Endothelial cell of umbilical vein (primary cell): Measurements from ENCODE around the gene SLC1A3. TPM values are rescaled to one million over a fixed set of nuclear protein-coding genes. Genes with fewer than 3 reads are reported as not detected.

Source experiments
- BruUV-seq: library from RNA; stranded (reverse); fragments of 400-500 nt; replicated peaks from 2 replicates; lab custom pipeline; 2021; lab: Mats Ljungman, UMichigan
- CTCF ChIA-PET: fragments of 300-600, 350-600 bp; sonication (Branson Sonifier 250); formaldehyde crosslinking; loops from one replicate; lab custom pipeline; 2021; ENCODE audit warnings: antibody characterized with exemption, inconsistent platforms; lab: Charles Lee
- POLR2A ChIA-PET: fragments of 300-600, 350-600 bp; sonication (Branson Sonifier 250); formaldehyde crosslinking; loops from one replicate; lab custom pipeline; 2021; ENCODE audit warnings: antibody characterized with exemption, inconsistent platforms; lab: Charles Lee
- DNase-seq: peaks from one replicate; pipeline ENCODE4 v3.0.0-alpha.2; 2011; ENCODE audit warnings: low read depth, low spot score
- FAIRE-seq: peaks from 2 replicates; lab custom pipeline; 2011; peaks lifted over from hg19 to GRCh38; lab: Jason Lieb, UNC
- H2AFZ ChIP-seq: 2 replicates; pipeline ENCODE4 v1.6.0; 2012; ENCODE audit warnings: low read depth, low read length, control low read depth, inconsistent platforms
- H3K27ac ChIP-seq: 2 replicates; pipeline ENCODE4 v1.5.1; 2011; ENCODE audit warnings: low read depth, mild to moderate bottlenecking, control low read depth, low read length, moderate library complexity; ENCODE audit not compliant: insufficient read depth
- H3K27me3 ChIP-seq, 2 experiments: 2 replicates each; pipeline versions ENCODE4 v1.6.0 to v1.6.1; 2011; ENCODE audit warnings: low read length in 2 of 2, mixed read lengths in 1 of 2; ENCODE audit not compliant: control insufficient read depth in 2 of 2, insufficient read depth in 2 of 2
- H3K36me3 ChIP-seq, 2 experiments: 2 replicates in 1 of 2; 3 replicates in 1 of 2; pipeline ENCODE4 v1.5.1; 2011; ENCODE audit warnings: low read length in 2 of 2, mild to moderate bottlenecking in 1 of 2, moderate library complexity in 1 of 2; ENCODE audit not compliant: control insufficient read depth in 2 of 2, insufficient read depth in 2 of 2; ENCODE audit errors: extremely low read depth in 1 of 2
- H3K4me1 ChIP-seq: 3 replicates; pipeline ENCODE4 v1.5.1; 2011; ENCODE audit warnings: mild to moderate bottlenecking, low read length; ENCODE audit not compliant: control insufficient read depth, insufficient read depth; ENCODE audit errors: extremely low read depth
- H3K4me2 ChIP-seq: 2 replicates; pipeline ENCODE4 v1.6.1; 2011; ENCODE audit warnings: low read length, control low read depth, mixed read lengths; ENCODE audit not compliant: insufficient read depth
- H3K4me3 ChIP-seq, 3 experiments: fragments of 200-600 bp in 1 of 3; sonication (generic), shearing (Covaris generic) in 1 of 3; replicated peaks in 1 of 3; 2 replicates each; pipeline ENCODE4 v1.5.1; 2011 to 2016; ENCODE audit warnings: control low read depth in 3 of 3, low read length in 3 of 3, mild to moderate bottlenecking in 2 of 3, inconsistent platforms in 1 of 3, low read depth in 1 of 3, moderate library complexity in 1 of 3; ENCODE audit not compliant: insufficient read depth in 1 of 3
- H3K79me2 ChIP-seq: 2 replicates; pipeline ENCODE4 v1.6.0; 2012; ENCODE audit warnings: low read length, inconsistent platforms; ENCODE audit not compliant: control insufficient read depth, insufficient read depth
- H3K9ac ChIP-seq: replicated peaks from 2 replicates; pipeline ENCODE3; 2011; ENCODE audit warnings: low read length, control low read depth; ENCODE audit not compliant: insufficient read depth; ENCODE audit errors: extremely low read depth
- H3K9me1 ChIP-seq: replicated peaks from 3 replicates; pipeline ENCODE4 v1.6.0; 2011; ENCODE audit warnings: mild to moderate bottlenecking, low read length; ENCODE audit not compliant: control insufficient read depth, insufficient read depth; ENCODE audit errors: extremely low read depth
- H3K9me3 ChIP-seq: replicated peaks from 2 replicates; pipeline ENCODE4 v1.5.1; 2012; ENCODE audit warnings: low read length, inconsistent platforms; ENCODE audit not compliant: control insufficient read depth, insufficient read depth
- H4K20me1 ChIP-seq: replicated peaks from 2 replicates; pipeline ENCODE3; 2011; ENCODE audit warnings: mild to moderate bottlenecking, low read length; ENCODE audit not compliant: control insufficient read depth, insufficient read depth; ENCODE audit errors: extremely low read depth
- EZH2 ChIP-seq: IDR thresholded peaks from 2 replicates; pipeline ENCODE4 v1.6.1; 2012; ENCODE audit warnings: borderline replicate concordance, low read depth, mild to moderate bottlenecking, moderate library complexity, low read length, inconsistent platforms; ENCODE audit not compliant: severe bottlenecking
- FOS ChIP-seq: IDR thresholded peaks from 2 replicates; pipeline ENCODE4 v1.6.1; 2011; ENCODE audit warnings: mild to moderate bottlenecking, low read length, moderate library complexity, borderline replicate concordance; ENCODE audit not compliant: insufficient read depth
- GATA2 ChIP-seq: IDR thresholded peaks from 2 replicates; pipeline ENCODE4 v1.7.0; 2011; ENCODE audit warnings: low read depth, mild to moderate bottlenecking, moderate library complexity, mixed read lengths, low read length; ENCODE audit not compliant: insufficient read length, insufficient read depth
- JUN ChIP-seq: IDR thresholded peaks from 2 replicates; pipeline ENCODE4 v1.6.1; 2011; ENCODE audit warnings: borderline replicate concordance, low read depth; ENCODE audit not compliant: insufficient read length, insufficient read depth
- MYC ChIP-seq: IDR thresholded peaks from one replicate; pipeline ENCODE4 v1.6.1; 2011; ENCODE audit warnings: mild to moderate bottlenecking, low read depth, low read length
- POLR2A ChIP-seq: IDR thresholded peaks from 2 replicates; pipeline ENCODE4 v1.6.1; 2012; ENCODE audit warnings: low read depth, mild to moderate bottlenecking, control low read depth, low read length
- POLR2AphosphoS5 ChIP-seq: IDR thresholded peaks from 2 replicates; pipeline ENCODE4 v1.6.1; 2012; ENCODE audit warnings: low read depth, mild to moderate bottlenecking, control low read depth, low read length, moderate library complexity; ENCODE audit not compliant: insufficient read depth
- dilution Hi-C: fragments of 300-500 bp; cut with MboI; formaldehyde crosslinking; loops from one replicate; pipeline ENCODE4 v1.15.0; 2019; ENCODE audit warnings: low sequenced_read_pairs; ENCODE audit not compliant: extremely low pct_ligation_motif_present
- intact Hi-C: fragments of 100-400 bp; cut with micrococcal nuclease; formaldehyde crosslinking; loops from one replicate; pipeline ENCODE4 v1.10.0; 2022
- polyA plus RNA-seq, 4 experiments: library from polyadenylated mRNA; depleted of rRNA in 3 of 4; stranded (reverse) in 3 of 4; unstranded in 1 of 4; fragments of >200 nt; gene quantifications; 2 replicates each; pipeline versions ENCODE4 v1.2.1 to v1.2.3, GENCODE V29; 2011 to 2012; ENCODE audit warnings: missing spikeins in 1 of 4
- total RNA-seq: library from RNA; stranded (reverse); gene quantifications from 2 replicates; pipeline ENCODE4 v1.2.3, GENCODE V29; 2021
- TF ChIP-seq, protein P1 (sequence below): IDR thresholded peaks from 2 replicates; pipeline ENCODE4 v1.6.1; 2011; ENCODE audit not compliant: insufficient read depth, insufficient read length
- TF ChIP-seq, protein P2 (sequence below), 2 donors: IDR thresholded peaks; 1 replicate in 1 of 2; 2 replicates in 1 of 2; pipeline ENCODE4 v1.5.1; 2011; ENCODE audit warnings: low read length in 2 of 2, mild to moderate bottlenecking in 2 of 2, moderate library complexity in 2 of 2, control low read depth in 1 of 2, inconsistent platforms in 1 of 2, low read depth in 1 of 2; ENCODE audit not compliant: insufficient read depth in 1 of 2; ENCODE audit errors: extremely low read depth in 1 of 2

Gene SLC1A3
- total and polyA plus RNA-seq, 2 donors (not counting 3 experiments of a cell fraction or from before 2014, with no cell fraction given) = 0.36 TPM; not detected in 1

DNA sequence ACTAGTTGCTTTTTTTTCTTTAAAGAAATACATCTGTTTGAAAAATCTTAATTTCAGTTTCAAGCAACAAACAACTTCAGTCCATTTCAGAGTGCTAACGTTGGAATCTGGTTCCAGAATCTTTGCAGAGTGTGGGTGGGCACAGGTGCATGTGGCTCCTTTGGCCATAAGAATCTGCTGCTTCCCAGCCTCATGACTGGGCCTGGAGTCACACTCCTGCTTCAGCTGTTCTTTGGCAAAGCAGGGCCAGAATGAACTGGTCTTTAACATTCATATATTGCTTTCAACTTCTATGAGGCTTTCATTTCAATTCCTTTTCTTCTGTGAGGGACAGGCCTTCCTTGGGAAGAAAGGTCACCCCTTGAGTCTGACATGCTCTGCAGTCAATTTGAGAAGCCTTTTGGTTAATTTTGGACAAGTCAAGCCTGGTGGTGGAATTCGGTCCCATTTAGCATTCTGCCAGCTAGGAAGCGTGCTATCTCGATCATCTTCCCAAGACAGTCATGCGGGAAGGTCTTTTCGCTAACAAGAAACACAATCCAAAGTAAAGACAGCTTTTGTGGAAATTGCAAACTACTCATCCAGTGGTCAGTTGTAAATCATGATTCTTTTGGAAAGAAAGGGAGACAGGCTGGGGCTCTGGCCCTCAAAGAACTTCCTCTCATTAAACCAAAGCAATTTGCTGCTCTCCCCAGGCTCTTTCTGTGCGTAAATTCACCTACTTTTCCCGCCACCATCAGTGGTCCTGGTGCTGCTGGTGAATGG is 55.2 kb downstream of the SLC1A3 start:
- TF ChIP-seq GATA2 = no peak
- TF ChIP-seq, protein P1, sequence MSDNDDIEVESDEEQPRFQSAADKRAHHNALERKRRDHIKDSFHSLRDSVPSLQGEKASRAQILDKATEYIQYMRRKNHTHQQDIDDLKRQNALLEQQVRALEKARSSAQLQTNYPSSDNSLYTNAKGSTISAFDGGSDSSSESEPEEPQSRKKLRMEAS = no peak
- TF ChIP-seq, protein P2, sequence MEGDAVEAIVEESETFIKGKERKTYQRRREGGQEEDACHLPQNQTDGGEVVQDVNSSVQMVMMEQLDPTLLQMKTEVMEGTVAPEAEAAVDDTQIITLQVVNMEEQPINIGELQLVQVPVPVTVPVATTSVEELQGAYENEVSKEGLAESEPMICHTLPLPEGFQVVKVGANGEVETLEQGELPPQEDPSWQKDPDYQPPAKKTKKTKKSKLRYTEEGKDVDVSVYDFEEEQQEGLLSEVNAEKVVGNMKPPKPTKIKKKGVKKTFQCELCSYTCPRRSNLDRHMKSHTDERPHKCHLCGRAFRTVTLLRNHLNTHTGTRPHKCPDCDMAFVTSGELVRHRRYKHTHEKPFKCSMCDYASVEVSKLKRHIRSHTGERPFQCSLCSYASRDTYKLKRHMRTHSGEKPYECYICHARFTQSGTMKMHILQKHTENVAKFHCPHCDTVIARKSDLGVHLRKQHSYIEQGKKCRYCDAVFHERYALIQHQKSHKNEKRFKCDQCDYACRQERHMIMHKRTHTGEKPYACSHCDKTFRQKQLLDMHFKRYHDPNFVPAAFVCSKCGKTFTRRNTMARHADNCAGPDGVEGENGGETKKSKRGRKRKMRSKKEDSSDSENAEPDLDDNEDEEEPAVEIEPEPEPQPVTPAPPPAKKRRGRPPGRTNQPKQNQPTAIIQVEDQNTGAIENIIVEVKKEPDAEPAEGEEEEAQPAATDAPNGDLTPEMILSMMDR (IDR thresholded peaks at IDR 0.05; ENCODE audit: extremely low read depth in 1 of 2, insufficient read depth in 1 of 2, low read depth in 1 of 2, low read length in 2 of 2) = no peak
- TF ChIP-seq MYC = no peak
- TF ChIP-seq FOS = no peak
- TF ChIP-seq JUN = no peak
- TF ChIP-seq POLR2A = no peak
- TF ChIP-seq POLR2AphosphoS5 = no peak
- TF ChIP-seq EZH2 = no peak
- Histone ChIP-seq H3K4me3 (no peak overlapping the region), H3K36me3 (no peaks in the 10 kb centered on the region), H2AFZ (no peak overlapping the region), H3K4me1 (no peaks in the 10 kb centered on the region), H4K20me1 (no peaks in the 10 kb centered on the region), H3K9ac (no peak overlapping the region), H3K9me1 (no peaks in the 10 kb centered on the region), H3K79me2 (no peaks in the 10 kb centered on the region), H3K9me3 (no peaks in the 10 kb centered on the region), H3K4me2 (no peak overlapping the region), H3K27ac (no peak overlapping the region), H3K27me3 (peaks cover 0 to 2% of the 10 kb centered on the region in 2 experiments)
- ChIA-PET POLR2A (no interaction called here), CTCF (no interaction called here)
- no peak for FAIRE-seq
- BruUV-seq = no TSS peak
- DNase-seq = no peak
- dilution Hi-C loops (no loop called here), intact Hi-C loops (no loop called here)
